HG03342 (cell line): ENCODE data around the gene CLCN3.
"Not testable (repeated sequence)": the region's sequence is repeated elsewhere in the genome, so short reads cannot be mapped to it uniquely, and the experiment has no call there.

ENCODE experiments used
- ATAC-seq: cut with Tn5 transposase; IDR thresholded peaks from one replicate; pipeline ENCODE4 v1.9.1; 2021; ENCODE audit warnings: mild to moderate bottlenecking, moderate library complexity; ENCODE audit not compliant: unreplicated experiment

Gene CLCN3

DNA sequence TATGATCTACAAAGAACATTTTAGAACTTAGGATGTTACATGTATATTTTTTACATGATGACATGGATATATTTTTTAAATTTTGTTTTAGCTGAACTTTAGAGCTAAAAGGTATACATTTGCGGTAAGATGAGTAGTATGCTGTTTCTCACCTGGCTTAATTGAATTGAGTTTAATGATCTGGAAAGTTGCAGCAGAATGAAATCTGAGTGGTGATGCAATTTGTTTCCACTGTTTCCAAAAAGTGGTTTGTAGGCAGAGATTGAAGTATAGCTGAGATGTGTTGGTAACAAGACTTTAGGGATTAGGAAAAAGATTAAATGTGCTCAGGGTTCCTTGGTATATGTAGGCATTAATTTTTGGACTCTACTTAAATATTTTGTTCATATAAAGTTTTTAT lies 69.3 kb downstream of the CLCN3 start:
- ATAC-seq, result no peak

DNA sequence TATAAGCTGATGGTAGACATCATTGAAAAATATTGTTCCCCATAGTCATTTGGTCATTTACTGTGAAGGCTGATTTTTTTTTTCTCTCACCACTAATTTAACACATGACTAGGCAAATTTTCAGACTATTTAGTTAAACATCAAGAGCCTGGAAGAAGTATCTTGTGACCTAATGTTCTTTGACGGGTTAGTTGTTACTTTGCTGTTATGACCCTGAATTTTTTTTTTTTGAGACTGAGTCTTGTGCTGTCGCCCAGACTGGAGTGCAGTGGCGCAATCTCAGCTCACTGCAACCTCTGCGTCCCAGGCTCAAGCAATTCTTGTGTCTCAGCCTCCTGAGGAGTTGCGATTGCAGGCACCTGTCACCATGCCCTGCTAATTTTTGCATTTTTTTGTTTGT lies 70.4 kb downstream of the CLCN3 start:
- no peak for ATAC-seq

DNA sequence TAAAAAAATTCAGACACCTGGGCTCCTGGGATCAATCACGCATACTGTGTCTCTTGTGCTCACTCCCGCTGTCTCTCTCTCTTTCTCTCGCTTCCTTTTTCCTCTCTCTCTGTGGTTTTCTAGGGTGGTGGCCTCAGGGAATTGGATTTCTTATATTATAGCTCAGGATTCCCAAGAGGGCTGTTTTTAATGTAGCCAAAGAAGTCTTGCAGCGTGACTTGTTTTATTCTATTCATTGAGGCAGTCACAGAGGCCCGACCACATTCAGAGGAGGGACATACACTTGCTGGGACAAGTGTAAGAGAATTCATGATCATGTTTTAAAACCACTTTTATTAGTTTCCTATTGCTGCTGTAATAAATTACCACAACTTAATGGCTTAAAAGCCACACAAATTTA lies 78.0 kb downstream of the CLCN3 start:
- ATAC-seq, result no peak

DNA sequence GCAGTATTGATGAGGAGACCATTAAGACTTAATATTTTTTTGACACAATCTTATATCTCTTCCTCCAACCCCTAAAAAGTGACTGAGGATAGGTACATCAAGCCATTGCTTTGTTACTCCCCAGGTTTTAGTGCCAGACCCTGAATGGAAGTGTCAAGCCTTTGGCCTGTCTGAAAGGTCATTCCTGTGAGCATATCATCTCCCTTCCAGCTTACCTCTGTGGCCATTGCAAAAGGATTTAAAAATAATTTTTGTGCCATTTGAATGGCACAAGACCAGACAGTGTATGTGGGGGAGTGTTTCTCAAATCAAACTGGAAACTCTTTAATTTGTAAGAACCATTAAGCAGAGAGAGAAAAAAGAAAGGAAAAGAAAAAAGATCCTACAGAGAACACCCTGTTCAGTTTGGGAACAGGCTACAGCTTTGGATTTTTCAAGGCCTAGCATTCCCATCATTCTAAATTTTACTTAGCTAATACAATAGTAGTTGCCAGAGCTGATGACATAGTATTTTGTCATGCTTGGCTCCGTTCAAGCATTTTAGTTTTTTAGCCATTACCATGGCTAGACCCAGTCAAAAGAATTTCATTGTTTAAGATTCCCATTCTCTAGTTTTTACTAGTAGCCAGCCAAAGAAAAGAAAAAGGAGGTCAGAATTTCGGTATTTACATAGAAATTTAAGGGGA lies 87.7 kb downstream of the CLCN3 start:
- ATAC-seq, result no peak

DNA sequence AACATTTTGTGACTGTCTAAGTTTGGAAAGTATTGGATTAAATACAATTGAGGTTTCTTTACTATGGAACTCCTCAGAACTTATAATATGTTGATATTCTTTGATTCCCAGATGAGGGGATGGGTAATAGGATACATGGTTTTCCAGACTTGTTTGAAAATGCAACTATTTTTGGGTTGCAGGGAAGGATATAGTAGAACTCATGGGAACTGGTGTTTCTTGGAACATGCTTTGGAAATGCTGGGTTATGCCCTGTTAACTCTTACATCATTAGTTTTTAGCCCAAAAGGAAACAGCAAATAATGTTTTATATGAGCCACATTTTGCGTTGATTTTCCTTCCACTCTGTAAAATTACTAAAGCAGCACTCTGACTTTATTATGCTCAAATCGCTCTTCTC lies 95.4 kb downstream of the CLCN3 start:
- no peak for ATAC-seq

DNA sequence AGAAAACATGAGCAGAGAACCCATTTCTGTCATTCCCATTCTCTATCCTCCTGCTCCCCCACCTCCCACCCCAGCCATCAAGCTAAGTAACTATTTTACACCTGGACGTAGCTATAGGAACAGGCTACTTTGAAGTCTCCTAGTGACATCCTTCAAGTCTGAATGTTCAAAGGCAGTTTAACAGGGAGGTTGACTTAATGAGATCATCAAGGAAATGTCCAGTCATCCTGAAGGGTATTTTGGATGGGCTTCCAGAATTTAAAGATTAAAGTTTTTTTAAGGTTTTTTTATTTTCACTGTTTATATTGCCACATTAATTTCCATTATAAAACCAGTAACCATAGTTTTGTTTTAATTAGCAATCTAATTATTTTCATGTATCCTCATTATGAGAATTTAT lies 96.3 kb downstream of the CLCN3 start:
- ATAC-seq, result no peak

DNA sequence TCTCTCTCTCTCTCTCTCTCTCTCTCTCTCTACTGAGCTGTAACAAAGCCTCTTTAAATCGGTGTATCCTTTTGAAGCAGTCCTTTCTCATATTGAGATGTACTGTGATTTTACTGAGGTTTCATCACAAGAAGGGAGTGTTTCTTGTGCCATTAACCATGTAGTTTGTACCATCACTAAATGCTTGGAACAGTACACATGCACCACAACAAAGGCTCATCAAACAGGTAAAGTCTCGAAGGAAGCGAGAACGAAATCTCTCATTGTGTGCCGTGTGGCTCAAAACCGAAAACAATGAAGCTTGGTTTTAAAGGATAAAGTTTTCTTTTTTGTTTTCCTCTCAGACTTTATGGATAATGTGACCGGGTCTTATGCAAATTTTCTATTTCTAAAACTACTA lies 100.2 kb downstream of the CLCN3 start:
- no peak for ATAC-seq

DNA sequence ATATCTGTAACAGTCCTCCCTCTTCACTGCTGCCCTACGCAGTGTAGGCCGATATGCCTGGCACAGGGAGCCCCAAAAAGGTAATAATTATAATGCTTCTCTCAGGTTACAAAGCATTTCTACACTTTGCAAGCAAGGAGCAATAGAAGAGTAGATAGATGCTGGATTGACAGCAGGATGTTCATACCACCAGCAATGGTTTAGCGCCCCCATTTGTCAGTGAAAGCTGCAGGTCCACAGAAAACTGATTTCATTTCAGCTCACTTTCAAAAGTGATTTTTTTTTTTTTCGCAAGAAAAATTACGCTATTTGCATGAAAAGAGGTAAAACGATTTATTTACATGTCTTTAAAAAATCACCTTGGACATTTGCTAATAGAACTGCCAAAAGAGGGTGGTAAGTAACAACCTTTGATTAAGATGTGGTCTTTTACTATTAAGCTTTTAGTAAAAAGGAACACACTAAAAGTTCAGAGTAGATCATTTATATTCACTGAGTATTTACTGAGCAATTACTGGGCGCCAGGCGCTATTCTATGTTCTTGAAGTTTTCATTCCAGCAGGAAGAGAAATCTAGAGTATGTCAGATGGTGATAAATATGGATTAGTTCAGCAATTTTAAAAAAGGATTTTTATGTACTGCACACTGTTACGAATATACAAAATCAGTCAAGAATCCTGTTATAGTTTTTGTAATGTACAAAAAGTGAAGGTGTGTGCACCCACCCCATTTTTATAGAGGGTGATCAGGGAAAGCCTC lies 103.0 kb downstream of the CLCN3 start:
- ATAC-seq, result no peak

DNA sequence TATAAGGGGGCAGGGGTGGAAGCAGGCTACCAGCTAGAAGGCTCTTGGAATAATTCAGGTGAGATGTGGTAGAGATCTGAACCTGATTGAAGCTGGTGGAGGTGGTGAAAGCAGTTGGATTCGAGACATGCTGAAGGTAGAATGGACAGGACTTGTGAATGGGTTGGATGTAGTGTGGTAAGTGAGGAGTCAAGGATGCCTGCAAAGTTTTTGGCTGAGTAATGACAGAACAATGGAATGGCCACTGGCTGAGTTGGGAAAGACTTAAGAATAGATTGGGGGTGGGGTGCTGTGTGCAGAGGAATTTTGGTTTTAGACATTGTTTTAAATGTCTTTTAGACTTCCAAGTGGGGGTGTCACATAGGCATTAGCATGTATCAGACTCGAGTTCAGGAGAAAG lies 103.9 kb downstream of the CLCN3 start:
- no peak for ATAC-seq

DNA sequence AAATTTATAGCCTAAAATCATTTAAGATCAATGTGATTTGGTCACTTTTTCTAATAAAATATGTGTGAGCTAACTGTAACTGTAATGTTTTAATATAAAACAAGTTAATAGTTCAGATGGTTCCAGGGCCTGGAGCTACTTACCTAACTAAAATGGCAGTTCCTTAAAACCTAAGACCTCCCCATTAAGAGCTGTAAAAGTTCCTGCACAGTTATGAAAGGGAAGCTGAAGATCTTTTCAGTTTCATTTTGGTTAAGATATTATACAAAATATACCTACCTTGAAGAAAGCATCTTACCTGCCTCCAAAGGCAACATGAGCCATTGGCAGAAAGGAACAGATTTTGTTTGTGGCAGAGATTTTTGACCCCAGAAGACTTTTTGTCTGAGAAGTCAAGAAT lies 107.2 kb downstream of the CLCN3 start:
- no peak for ATAC-seq

DNA sequence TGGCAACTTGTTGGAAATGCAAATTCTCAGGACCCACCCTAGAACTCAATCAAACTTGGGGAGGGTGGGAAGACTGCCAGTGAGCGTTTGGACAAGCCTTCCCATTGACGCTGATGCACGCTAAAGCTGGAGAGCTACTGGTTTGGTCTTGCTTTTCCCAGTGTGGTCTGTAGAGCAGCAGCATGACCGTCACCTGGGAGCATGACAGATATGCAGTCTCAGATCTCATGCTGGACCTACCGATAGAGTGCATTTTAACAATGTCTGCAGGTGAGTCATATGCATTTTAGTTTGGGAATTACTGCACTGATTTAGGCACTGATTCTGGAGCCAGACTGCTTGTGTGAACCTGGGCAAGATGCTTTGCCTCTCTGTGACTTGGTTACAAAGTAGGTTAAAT lies 110.2 kb downstream of the CLCN3 start:
- no peak for ATAC-seq

DNA sequence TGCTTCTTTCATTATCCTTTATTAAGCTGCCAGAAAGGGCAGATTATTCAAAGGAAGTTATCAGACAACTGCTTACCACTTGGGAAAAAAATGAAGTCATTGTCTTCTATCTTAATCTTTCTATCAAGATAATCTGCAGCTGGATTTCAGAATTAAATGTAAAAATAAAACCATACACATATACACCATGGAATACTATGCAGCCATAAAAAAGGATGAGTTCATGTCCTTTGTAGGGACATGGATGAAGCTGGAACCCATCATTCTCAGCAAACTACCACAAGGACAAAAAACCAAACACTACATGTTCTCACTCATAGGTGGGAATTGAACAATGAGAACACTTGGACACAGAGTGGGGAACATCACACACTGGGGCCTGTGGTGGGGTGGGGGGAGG lies 118.2 kb downstream of the CLCN3 start:
- ATAC-seq, result not testable (repeated sequence)

DNA sequence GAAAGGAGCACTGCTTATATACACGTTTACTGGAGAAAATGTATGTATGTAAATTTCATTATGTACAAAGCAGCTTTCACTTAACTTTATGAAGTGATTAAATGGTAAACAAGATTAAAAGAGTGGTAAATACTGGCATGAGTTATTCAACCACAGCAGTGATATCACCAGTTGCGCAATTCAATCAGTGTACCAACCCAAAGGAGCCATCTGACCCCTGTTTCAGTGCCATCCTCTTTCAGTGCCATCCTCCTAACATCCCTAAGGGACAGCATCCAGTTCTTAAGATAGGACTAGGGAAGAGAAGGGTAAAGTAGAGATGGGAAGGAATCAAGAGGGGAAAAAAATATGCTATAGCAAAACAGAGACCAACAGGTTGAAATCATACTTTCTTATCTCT lies 121.2 kb downstream of the CLCN3 start:
- no peak for ATAC-seq

DNA sequence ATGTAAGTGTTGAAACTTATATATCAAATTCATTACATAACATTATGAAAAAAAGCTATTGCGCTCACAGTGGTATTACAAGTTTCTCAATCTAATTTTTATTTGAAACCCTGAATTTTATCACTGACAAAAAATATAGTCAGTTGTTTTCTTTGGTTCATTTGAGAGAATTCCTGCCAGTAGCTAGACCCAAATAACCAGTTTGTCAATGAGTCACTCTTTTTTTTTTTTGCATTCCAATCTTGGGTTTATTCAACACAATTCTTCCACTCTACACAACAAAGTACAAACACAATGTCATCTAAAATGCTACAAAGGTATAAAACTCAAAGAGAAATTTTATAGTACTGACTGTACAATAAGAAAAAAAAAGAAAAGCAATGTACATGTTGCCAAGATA lies 124.2 kb downstream of the CLCN3 start:
- ATAC-seq, result no peak

DNA sequence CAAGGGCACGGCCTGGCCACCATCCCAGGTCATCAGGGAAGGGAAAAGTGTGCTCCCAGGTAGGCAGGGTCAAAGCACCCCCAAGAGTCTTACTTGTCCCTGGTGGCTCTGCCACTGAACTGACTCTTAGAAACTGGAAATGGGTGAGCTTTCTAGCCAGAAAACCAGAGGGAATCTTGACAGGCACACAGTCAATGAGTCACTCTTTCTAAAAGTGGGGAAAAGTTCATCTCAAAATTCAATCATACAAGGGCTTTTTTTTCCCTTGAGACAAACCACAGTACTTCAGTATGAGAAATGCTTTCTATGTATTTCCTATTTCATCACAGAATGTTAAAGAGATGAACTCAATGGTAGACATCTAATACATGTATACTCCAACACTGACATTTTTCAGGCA lies 124.9 kb downstream of the CLCN3 start:
- ATAC-seq, result no peak

DNA sequence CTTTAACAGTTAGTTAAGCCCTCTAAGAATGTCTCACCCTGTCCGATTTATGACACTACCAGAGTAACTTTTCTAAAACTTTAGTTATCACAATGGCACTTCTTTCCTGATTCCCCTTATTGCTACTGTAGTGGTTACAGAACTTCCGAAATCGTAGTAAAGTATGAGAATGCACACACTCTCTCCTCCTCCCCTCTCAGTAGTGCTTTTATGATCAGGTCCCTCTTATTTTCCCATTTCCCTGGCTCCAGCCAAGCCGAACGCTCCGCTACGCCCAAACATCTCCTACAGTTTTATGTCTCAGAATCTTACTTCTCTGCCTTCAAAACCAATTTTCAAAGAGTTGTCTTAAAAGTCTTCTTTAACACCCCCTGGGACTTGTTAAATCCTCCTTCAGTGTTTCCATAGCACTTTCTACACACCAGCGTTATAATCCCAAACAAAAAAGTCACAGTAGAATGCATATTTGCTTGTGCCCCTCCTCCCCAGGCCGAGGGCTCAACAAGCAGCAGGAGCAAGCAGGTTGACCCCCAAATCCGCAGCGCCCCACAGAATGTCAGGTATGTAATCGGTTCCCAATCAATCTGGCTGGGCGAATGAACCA lies 136.7 kb downstream of the CLCN3 start:
- peak; percentile 17 for ATAC-seq

DNA sequence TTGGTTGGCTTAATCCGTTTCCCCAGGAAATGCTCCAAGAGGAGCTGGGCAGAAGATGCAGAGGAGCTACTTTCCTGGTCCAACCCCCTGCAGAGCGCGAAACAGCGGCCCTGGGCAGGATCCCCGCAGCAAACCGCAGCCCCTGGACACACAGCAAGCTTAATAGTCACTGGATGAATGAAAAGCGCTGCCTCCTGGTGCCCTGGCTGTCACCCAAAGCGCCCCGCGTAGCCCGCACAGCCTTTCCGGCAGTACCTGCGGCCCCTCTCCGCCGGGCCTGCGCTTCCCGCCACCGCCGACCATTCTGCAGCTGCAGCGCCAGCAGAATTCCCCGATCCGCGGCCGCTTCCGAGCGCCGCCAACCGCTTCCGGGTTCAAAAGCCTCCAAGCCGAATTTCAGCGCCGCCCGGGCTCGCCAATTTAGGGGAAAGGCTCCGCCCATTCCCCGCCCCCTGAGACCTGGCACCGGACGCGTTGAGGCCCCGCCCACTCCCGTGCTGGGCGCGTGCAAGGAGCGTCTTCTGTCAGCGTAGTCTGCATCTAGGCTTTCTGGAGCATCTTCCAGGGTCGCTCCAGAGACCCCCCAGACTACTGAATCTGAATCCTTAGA lies 137.3 kb downstream of the CLCN3 start, which contains the start of gene HPF1:
Gene HPF1, minus strand, starts transcription at position 370 of the 610 bp plus-strand sequence. Its CDS starts 67 bp downstream, at position 303.
- peak; percentile 92 for ATAC-seq

DNA sequence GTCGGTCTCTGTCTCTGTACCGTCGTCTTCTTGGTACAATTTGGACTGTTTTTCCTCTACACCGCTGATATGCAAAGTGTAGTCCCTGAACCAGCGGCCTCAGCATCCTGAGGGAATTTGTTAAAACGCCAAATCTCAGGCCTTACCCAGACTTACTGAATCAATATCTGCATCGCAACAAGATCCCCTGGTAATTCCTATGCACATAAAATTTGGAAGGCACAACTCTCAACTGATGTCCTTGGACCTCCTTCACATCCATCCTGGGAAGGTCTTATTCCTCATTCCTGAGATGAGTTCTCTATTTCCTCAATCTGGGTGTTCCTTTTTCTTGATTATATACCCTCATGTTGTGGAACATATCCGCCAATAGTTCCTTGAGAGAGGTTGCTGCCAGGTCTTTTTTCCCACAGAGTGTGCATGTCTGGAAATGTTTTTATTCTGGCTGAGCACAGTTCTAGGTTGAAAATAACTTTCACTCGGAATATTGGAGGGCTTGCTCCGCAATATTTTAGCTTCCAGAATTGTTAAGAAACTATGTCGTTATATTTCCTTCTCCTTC lies 138.1 kb downstream of the CLCN3 start:
- no peak for ATAC-seq

DNA sequence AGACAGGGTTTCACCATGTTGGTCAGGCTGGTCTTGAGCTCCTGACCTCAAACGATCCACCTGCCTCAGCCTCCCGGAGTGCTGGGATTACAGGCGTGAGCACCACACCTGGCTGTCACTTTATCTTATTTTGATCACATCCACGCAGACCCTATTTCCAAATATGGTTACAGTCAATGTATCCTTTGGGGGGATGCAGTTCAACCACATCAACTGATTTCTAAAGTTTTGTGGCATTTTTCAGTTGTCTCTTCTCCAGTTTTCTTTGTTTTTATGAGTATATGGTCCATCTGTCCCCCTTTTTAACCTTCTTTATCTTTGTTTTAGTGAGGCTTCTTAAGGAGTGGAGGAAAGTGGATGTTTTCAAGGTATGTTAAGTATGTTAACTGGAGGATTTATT lies 141.5 kb downstream of the CLCN3 start:
- ATAC-seq, result no peak

DNA sequence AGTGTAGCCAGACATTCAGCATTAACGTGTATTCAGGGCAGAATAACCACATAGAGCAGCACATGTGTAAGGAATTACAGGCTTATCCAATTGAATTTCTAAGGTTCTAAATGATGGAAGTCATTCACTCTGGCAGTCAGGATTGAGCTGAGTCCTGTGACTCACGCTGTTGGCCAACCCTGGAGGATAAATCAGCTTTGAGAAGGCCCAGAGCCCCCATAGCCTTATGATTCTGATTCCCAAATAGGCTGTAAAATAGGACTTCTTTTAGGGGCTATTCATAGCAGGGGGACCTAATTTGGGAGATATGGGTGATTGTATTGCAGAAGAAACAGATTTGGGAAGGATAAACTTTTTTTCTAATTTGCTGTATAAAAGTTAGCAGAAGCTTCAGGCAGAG lies 145.5 kb downstream of the CLCN3 start:
- ATAC-seq, result no peak

DNA sequence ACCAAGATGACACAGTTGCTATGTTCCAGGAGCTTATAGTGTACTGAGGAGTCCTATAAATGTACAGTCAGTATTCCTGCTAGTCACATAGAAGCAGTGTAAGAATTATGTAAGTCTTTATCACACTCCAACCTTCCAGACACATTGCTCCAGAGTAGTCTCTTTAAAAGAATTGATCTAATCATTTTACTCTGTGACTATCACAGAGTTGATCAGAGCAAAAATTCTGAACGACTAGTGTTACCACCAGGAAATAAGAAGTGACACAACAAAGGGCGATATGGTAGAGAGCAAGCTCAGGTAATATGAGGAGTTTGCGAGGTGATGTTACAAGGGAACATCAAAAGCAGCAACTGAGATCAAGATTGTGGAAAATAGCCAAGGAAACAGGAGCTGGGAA lies 146.4 kb downstream of the CLCN3 start:
- ATAC-seq, result no peak
